ENCODE data around the gene RPL10.

RPL10 gene

GRCh38 chrX:154412468-154412867 lies 14.3 kb downstream of the RPL10 start:
- H3K27ac ChIP-seq: peak overlapping the region; percentile 90
- TF ChIP-seq CTCF (conservative IDR thresholded peaks at IDR 0.05): no peak

- TF ChIP-seq CTCF (conservative IDR thresholded peaks at IDR 0.05): no peak
- H3K27ac ChIP-seq: no peak overlapping the region
These were observed 15.0 kb downstream of the RPL10 start for GRCh38 chrX:154413142-154413541.

DNA sequence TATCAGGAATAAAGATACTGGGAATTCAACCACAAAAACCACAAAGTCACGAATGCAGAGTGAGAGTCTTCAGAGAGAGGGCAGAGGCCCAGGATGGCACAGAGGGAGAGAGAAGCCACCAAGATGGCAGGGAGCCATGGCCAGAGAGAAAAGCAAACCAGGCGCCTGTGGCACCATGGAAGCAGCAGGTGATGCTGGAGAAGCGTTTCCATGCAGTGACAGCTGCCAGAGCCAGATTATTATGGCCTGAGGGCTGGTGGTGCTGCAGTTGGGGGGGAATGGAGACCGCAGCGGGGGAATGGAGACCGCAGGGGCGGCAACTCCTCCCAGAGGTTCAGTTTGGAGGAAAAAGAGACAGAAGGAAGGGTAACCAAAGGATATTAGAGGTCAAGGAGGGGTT lies 19.0 kb downstream of the RPL10 start:
- no peak overlapping the region for H3K27ac ChIP-seq
- no peak for TF ChIP-seq CTCF (conservative IDR thresholded peaks at IDR 0.05)

GRCh38 chrX:154419189-154419588 lies 21.0 kb downstream of the RPL10 start:
- TF ChIP-seq CTCF (conservative IDR thresholded peaks at IDR 0.05): no peak
- H3K27ac ChIP-seq: no peak overlapping the region

DNA sequence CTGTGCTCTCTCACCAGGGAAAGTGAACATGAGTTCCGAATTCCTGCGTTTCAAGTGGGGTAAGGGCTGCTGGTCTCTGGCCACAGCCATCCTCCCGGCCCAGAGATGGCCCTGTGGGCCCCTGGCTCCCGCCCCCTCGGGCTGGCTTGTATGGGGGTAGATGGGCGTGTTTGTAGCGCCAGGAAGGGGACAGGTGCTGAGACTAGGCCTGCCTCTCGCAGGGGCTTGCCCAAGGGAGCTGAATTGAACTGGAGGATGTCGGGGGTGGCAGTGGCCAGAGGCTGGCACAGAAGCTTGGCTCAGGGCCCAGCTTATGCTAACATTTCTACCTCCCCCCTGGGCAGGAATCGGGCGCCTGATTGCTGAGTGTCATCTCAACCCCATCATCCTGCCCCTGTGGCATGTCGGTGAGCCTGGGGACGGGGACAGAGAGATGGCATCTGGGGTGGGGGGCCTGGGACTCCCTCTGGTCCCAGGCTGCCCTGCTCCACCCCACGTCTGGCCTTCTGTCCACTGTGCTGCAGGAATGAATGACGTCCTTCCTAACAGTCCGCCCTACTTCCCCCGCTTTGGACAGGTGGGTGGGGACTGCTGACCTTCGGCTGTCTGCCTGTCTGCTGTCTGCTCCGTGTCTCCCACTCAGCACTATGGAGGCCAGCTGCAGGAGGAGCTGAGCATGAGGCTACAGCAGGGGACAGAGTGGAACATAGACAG lies 21.7 kb downstream of the RPL10 start:
- TF ChIP-seq CTCF (conservative IDR thresholded peaks at IDR 0.05): no peak
- H3K27ac ChIP-seq: no peak overlapping the region

- H3K27ac ChIP-seq: no peak overlapping the region
- TF ChIP-seq CTCF (conservative IDR thresholded peaks at IDR 0.05): no peak
These were observed 22.2 kb downstream of the RPL10 start for GRCh38 chrX:154420402-154420756.

GRCh38 chrX:154426916-154427770 lies 29.0 kb downstream of the RPL10 start:
- TF ChIP-seq CTCF (conservative IDR thresholded peaks at IDR 0.05): no peak
- H3K27ac ChIP-seq: no peak overlapping the region
